Subcutaneous adipose tissue (tissue), 4 donors: ENCODE measurements around the gene GAPVD1. TPM values are rescaled to one million over a fixed set of nuclear protein-coding genes. Genes with fewer than 3 reads are reported as not detected.

Source experiments
- total RNA-seq, 4 donors: library from RNA; depleted of rRNA; stranded (reverse); fragments of >200 nt; gene quantifications; one replicate each; pipeline ENCODE4 v1.1.0, GENCODE V29; 2016
- TF ChIP-seq, protein P1 (sequence below): fragments of 450-650 bp; IDR thresholded peaks from one replicate; pipeline ENCODE4 v1.5.1; 2016; ENCODE audit warnings: low read depth, mild to moderate bottlenecking, control low read depth, antibody characterized with exemption, moderate library complexity

Gene GAPVD1
- total RNA-seq, 4 donors from 2014 or later, result 57.7 to 85.3 (median 62.9) TPM

DNA sequence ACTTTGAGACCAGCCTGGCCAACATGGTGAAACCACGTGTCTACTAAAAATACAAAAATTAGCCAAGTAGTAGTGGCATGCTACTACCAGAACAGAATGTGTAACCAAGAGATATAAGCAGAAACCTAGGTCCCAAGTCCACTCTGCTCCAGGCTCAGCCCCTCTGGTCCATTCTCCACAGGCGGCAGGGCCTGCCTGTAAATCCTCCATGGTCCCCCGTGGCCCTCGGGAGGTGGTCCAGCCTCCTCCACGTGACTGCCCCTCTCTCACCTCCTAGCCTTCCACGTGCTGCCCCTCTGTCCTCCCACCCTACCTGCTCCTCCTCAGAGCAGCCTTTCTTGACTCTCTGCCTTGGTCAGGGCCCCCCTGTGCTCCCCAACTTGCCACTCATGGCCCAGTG is 127.4 kb downstream of the GAPVD1 start:
- TF ChIP-seq, protein P1, sequence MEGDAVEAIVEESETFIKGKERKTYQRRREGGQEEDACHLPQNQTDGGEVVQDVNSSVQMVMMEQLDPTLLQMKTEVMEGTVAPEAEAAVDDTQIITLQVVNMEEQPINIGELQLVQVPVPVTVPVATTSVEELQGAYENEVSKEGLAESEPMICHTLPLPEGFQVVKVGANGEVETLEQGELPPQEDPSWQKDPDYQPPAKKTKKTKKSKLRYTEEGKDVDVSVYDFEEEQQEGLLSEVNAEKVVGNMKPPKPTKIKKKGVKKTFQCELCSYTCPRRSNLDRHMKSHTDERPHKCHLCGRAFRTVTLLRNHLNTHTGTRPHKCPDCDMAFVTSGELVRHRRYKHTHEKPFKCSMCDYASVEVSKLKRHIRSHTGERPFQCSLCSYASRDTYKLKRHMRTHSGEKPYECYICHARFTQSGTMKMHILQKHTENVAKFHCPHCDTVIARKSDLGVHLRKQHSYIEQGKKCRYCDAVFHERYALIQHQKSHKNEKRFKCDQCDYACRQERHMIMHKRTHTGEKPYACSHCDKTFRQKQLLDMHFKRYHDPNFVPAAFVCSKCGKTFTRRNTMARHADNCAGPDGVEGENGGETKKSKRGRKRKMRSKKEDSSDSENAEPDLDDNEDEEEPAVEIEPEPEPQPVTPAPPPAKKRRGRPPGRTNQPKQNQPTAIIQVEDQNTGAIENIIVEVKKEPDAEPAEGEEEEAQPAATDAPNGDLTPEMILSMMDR, result no peak

GRCh38 chr9:125391704-125392103 is 130.1 kb downstream of the GAPVD1 start:
- TF ChIP-seq, protein P1, result no peak

- TF ChIP-seq, protein P1, result no peak
Observed at GRCh38 chr9:125393426-125393825, 131.8 kb downstream of the GAPVD1 start.

- TF ChIP-seq, protein P1, result no peak
Observed at GRCh38 chr9:125396799-125397198, 135.2 kb downstream of the GAPVD1 start.

- TF ChIP-seq, protein P1, result no peak
Observed at GRCh38 chr9:125397736-125398135, 136.1 kb downstream of the GAPVD1 start.

- TF ChIP-seq, protein P1, result no peak
Observed at GRCh38 chr9:125398243-125398642, 136.6 kb downstream of the GAPVD1 start.

- TF ChIP-seq, protein P1, result no peak
Observed at GRCh38 chr9:125399165-125399564, 137.5 kb downstream of the GAPVD1 start.
